B cell (primary cell): ENCODE data around the gene P4HA1. TPM values are rescaled to one million over a fixed set of nuclear protein-coding genes. Genes with fewer than 3 reads are reported as not detected.

Experiments used
- ATAC-seq: fragments of 200-7000 bp; cut with Tn5 transposase; one replicate; pipeline ENCODE4 v1.10.0; 2021; ENCODE audit warnings: low read depth, mild to moderate bottlenecking, moderate number of reproducible peaks, moderate library complexity
- CTCF ChIA-PET: fragments of 350-600 bp; sonication (Branson Sonifier 250); formaldehyde crosslinking; loops from one replicate; lab custom pipeline; 2021; ENCODE audit warnings: antibody characterized with exemption, inconsistent platforms; lab: Charles Lee
- POLR2A ChIA-PET: fragments of 350-600 bp; sonication (Branson Sonifier 250); formaldehyde crosslinking; loops from one replicate; lab custom pipeline; 2021; ENCODE audit warnings: antibody characterized with exemption; lab: Charles Lee
- DNase-seq: peaks from one replicate; pipeline ENCODE4 v3.0.0; 2013
- H2AFZ ChIP-seq: 2 replicates; pipeline ENCODE4 v1.6.1; 2012; ENCODE audit warnings: mild to moderate bottlenecking, low read depth, low read length; ENCODE audit not compliant: insufficient read depth, poor library complexity, severe bottlenecking
- H3K27ac ChIP-seq, 2 donors: 1 replicate in 1 of 2; 2 replicates in 1 of 2; pipeline ENCODE4 v1.5.1; 2012 to 2013; ENCODE audit warnings: low read length in 2 of 2, mild to moderate bottlenecking in 2 of 2, moderate library complexity in 1 of 2
- H3K27me3 ChIP-seq, 4 experiments: fragments of 200-600 bp in 1 of 4; sonication (generic) in 1 of 4; replicated peaks in 1 of 4; 1 replicate in 2 of 4; 2 replicates in 2 of 4; pipeline versions ENCODE4 v1.6.1 to v1.7.0; 2013 to 2016; ENCODE audit warnings: low read length in 3 of 4, mild to moderate bottlenecking in 2 of 4, mixed read lengths in 1 of 4, moderate library complexity in 1 of 4; ENCODE audit not compliant: insufficient read depth in 4 of 4, control insufficient read depth in 3 of 4; ENCODE audit errors: control extremely low read depth in 1 of 4
- H3K36me3 ChIP-seq, 2 experiments: replicated peaks in 1 of 2; 1 replicate in 1 of 2; 2 replicates in 1 of 2; pipeline versions ENCODE4 v1.6.1 to v1.7.1; 2013; ENCODE audit warnings: low read length in 1 of 2; ENCODE audit not compliant: insufficient read depth in 2 of 2, control insufficient read depth in 1 of 2; ENCODE audit errors: control extremely low read depth in 1 of 2, extremely low read depth in 1 of 2
- H3K4me1 ChIP-seq, 2 donors: fragments of 200-600 bp in 1 of 2; sonication (generic) in 1 of 2; 1 replicate in 1 of 2; 2 replicates in 1 of 2; pipeline versions ENCODE4 v1.5.1 to v1.6.1; 2013 to 2017; ENCODE audit warnings: low read length in 2 of 2; ENCODE audit not compliant: control insufficient read depth in 2 of 2, insufficient read depth in 2 of 2
- H3K4me2 ChIP-seq: replicated peaks from 2 replicates; pipeline ENCODE3; 2012; ENCODE audit warnings: mild to moderate bottlenecking, low read depth, low read length; ENCODE audit not compliant: poor library complexity, severe bottlenecking
- H3K4me3 ChIP-seq, 5 experiments: fragments of 200-600 bp in 1 of 5; sonication (generic) in 1 of 5; 1 replicate in 3 of 5; 2 replicates in 2 of 5; pipeline versions ENCODE4 v1.5.1 to v1.7.0; 2011 to 2016; ENCODE audit warnings: low read length in 4 of 5, mild to moderate bottlenecking in 4 of 5, low read depth in 2 of 5, control low read depth in 1 of 5, moderate library complexity in 1 of 5; ENCODE audit not compliant: insufficient read depth in 1 of 5; ENCODE audit errors: control extremely low read depth in 1 of 5, extremely low read depth in 1 of 5
- H3K79me2 ChIP-seq: fragments of 200-600 bp; sonication (generic); one replicate; pipeline ENCODE4 v1.6.0; 2016; ENCODE audit warnings: low read length; ENCODE audit not compliant: control insufficient read depth, insufficient read depth
- H3K9ac ChIP-seq: fragments of 200-600 bp; sonication (generic); 2 replicates; pipeline ENCODE4 v1.6.1; 2017; ENCODE audit warnings: mild to moderate bottlenecking, low read length, moderate library complexity
- H3K9me3 ChIP-seq, 3 donors: one replicate each; pipeline versions ENCODE4 v1.6.1 to v1.7.1; 2013; ENCODE audit warnings: low read length in 2 of 3; ENCODE audit not compliant: control insufficient read depth in 2 of 3, insufficient read depth in 1 of 3; ENCODE audit errors: control extremely low read depth in 1 of 3
- H4K20me1 ChIP-seq: 2 replicates; pipeline ENCODE4 v1.6.0; 2012; ENCODE audit warnings: mild to moderate bottlenecking, low read length; ENCODE audit not compliant: insufficient read depth, control insufficient read depth, poor library complexity, severe bottlenecking
- H3K27ac Mint-ChIP-seq: one replicate; pipeline ENCODE4 v1.8.0; 2021; ENCODE audit warnings: mixed read lengths
- H3K27me3 Mint-ChIP-seq: one replicate; pipeline ENCODE4 v1.8.0; 2021; ENCODE audit warnings: mixed read lengths
- H3K4me1 Mint-ChIP-seq: one replicate; pipeline ENCODE4 v1.8.0; 2021; ENCODE audit warnings: mixed read lengths
- H3K4me3 Mint-ChIP-seq: one replicate; pipeline ENCODE4 v1.8.0; 2021; ENCODE audit warnings: mixed read lengths
- H3K9me3 Mint-ChIP-seq: one replicate; pipeline ENCODE4 v1.8.0; 2022; ENCODE audit warnings: mixed read lengths; ENCODE audit not compliant: insufficient read depth
- CTCF ChIP-seq: fragments of 200-600 bp; IDR thresholded peaks from one replicate; pipeline ENCODE4 v1.8.0; 2022; ENCODE audit warnings: antibody characterized with exemption, mild to moderate bottlenecking
- EZH2 ChIP-seq: IDR thresholded peaks from 2 replicates; pipeline ENCODE4 v1.6.1; 2012; ENCODE audit warnings: borderline replicate concordance, low read depth, mild to moderate bottlenecking, moderate library complexity, low read length; ENCODE audit not compliant: insufficient read depth, poor library complexity, severe bottlenecking
- WGBS: methylation state at CpG from one replicate; pipeline ENCODE4 v1.1.5; 2013; ENCODE audit warnings: missing lambda C conversion rate; ENCODE audit not compliant: insufficient coverage; 5-methylcytosine and 5-hydroxymethylcytosine counted together
- intact Hi-C: fragments of 100-400 bp; cut with micrococcal nuclease; formaldehyde crosslinking; loops from one replicate; pipeline ENCODE4 v1.10.0; 2022
- polyA plus RNA-seq: library from polyadenylated mRNA; depleted of rRNA; stranded (reverse); fragments of >200 nt; gene quantifications from 2 replicates; pipeline ENCODE4 v1.2.3, GENCODE V29; 2012
- small RNA-seq: library from RNA; depleted of rRNA; stranded (forward); fragments of <200 nt; gene quantifications from one replicate; pipeline ENCODE3, GENCODE V24; 2012; ENCODE audit warnings: low replicate concordance, low read depth; ENCODE audit not compliant: insufficient read length
- total RNA-seq, 2 donors: library from RNA; stranded (reverse); fragments of 120-200 nt in 1 of 2; gene quantifications; 1 replicate in 1 of 2; 2 replicates in 1 of 2; pipeline versions ENCODE4 v1.2.3 to v1.2.4, GENCODE V29; 2013 to 2022

P4HA1 gene
- total and polyA plus RNA-seq, 2 donors (not counting 1 experiment from before 2014, with no cell fraction given): 12.8 to 19.0 TPM

- peaks cover 13% of the 10 kb centered on the region for H3K27me3 Mint-ChIP-seq
- Histone ChIP-seq H3K4me1 (no peaks in the 10 kb centered on the region), H3K4me2 (no peak overlapping the region), H3K27ac (no peak overlapping the region), H3K36me3 (no peaks in the 10 kb centered on the region), H4K20me1 (no peaks in the 10 kb centered on the region), H3K9me3 (peaks cover 6 to 37% (median 31%) of the 10 kb centered on the region in 3 donors), H3K79me2 (no peaks in the 10 kb centered on the region), H3K27me3 (peaks cover 0 to 12% (median 1%) of the 10 kb centered on the region in 4 experiments), H2AFZ (no peak overlapping the region), H3K9ac (no peak overlapping the region), H3K4me3 (no peak overlapping the region)
- no CpG with 5 or more reads among the region's 1 CpG for WGBS
- no peak for DNase-seq
- POLR2A ChIA-PET: no interaction called here
- H3K9me3 Mint-ChIP-seq: peaks cover 30% of the 10 kb centered on the region
- H3K4me1 Mint-ChIP-seq: no peaks in the 10 kb centered on the region
- no peak for ATAC-seq
- intact Hi-C loops: no loop called here
- no peak for TF ChIP-seq CTCF
- TF ChIP-seq EZH2: no peak
- no peak overlapping the region for H3K4me3 Mint-ChIP-seq
- CTCF ChIA-PET: no interaction called here
- H3K27ac Mint-ChIP-seq: no peak overlapping the region
These were observed 119.8 kb downstream of the P4HA1 start for GRCh38 chr10:72976886-72977285.

Small RNA genes within 50 kb of the gene (small RNA-seq; reads per million reads assigned to genes)
- not detected for gene RF00019
- gene SNORA11F: 555 reads per million, percentile 98 among the genes with 10 or more reads in this experiment

Other genes starting within 250 kb of the P4HA1 start
- gene OIT3, start 203.1 kb downstream of the P4HA1 start, total RNA-seq: not detected in 2 replicates
- 0.04 TPM in 1 of 2 replicates, not detected in the other for gene OIT3, start 203.1 kb downstream of the P4HA1 start, polyA plus RNA-seq
- gene PLA2G12B, start 142.1 kb downstream of the P4HA1 start, total RNA-seq: not detected in 2 replicates
- gene PLA2G12B, start 142.1 kb downstream of the P4HA1 start, polyA plus RNA-seq: not detected in 2 replicates
- 4.5 TPM in 2 replicates for gene NUDT13, start 13.6 kb upstream of the P4HA1 start, total RNA-seq
- 2.5 and 3.4 TPM in 2 replicates for gene NUDT13, start 13.6 kb upstream of the P4HA1 start, polyA plus RNA-seq
- 37.1 and 38.8 TPM in 2 replicates for gene ECD, start 71.1 kb upstream of the P4HA1 start, total RNA-seq
- gene ECD, start 71.1 kb upstream of the P4HA1 start, polyA plus RNA-seq: 15.7 and 20.8 TPM in 2 replicates
- 22.5 and 25.9 TPM in 2 replicates for gene FAM149B1, start 71.3 kb upstream of the P4HA1 start, total RNA-seq
- 24.2 and 24.3 TPM in 2 replicates for gene FAM149B1, start 71.3 kb upstream of the P4HA1 start, polyA plus RNA-seq
- 25.6 and 28.2 TPM in 2 replicates for gene DNAJC9, start 150.4 kb upstream of the P4HA1 start, total RNA-seq
- gene DNAJC9, start 150.4 kb upstream of the P4HA1 start, polyA plus RNA-seq: 11.8 and 15.8 TPM in 2 replicates
- gene MRPS16, start 155.8 kb upstream of the P4HA1 start, total RNA-seq: 47.9 and 49.6 TPM in 2 replicates
- gene MRPS16, start 155.8 kb upstream of the P4HA1 start, polyA plus RNA-seq: 22.5 and 27.7 TPM in 2 replicates